Stimulated activated CD8-positive, alpha-beta memory T cell treated with anti-CD3 and anti-CD28 coated beads, Interleukin-12 subunit alpha, Interleukin-12 subunit beta, amount 100 ng/mL, for 4 hours (primary cell): ENCODE results near the gene LYPD6B.

Source experiments
- DNase-seq: peaks from one replicate; pipeline ENCODE4 v3.0.0-alpha.2; 2020; ENCODE audit warnings: low read depth

Gene LYPD6B

GRCh38 chr2:149038442-149039212, at the start of gene LYPD6B:
Gene LYPD6B (plus strand): TSS chr2:149038699. CDS start chr2:149130949, 92,250 bp downstream.
- DNase-seq: no peak

- no peak for DNase-seq
These were observed 48.5 kb upstream of the LYPD6B start for GRCh38 chr2:148989882-148990493.

GRCh38 chr2:148990968-148991367, 47.5 kb upstream of the LYPD6B start:
- no peak for DNase-seq

GRCh38 chr2:148992448-148992847, 46.1 kb upstream of the LYPD6B start:
- DNase-seq: no peak

- DNase-seq: no peak
These were observed 45.1 kb upstream of the LYPD6B start for GRCh38 chr2:148993351-148993750.

GRCh38 chr2:148994341-148994740, 44.2 kb upstream of the LYPD6B start:
- DNase-seq: no peak

- no peak for DNase-seq
These were observed 41.7 kb upstream of the LYPD6B start for GRCh38 chr2:148996805-148997204.

- no peak for DNase-seq
These were observed 40.2 kb upstream of the LYPD6B start for GRCh38 chr2:148998165-148998830.

GRCh38 chr2:148998831-148999200, 39.7 kb upstream of the LYPD6B start:
- DNase-seq: no peak

- no peak for DNase-seq
These were observed 39.0 kb upstream of the LYPD6B start for GRCh38 chr2:148999451-148999921.

GRCh38 chr2:149000158-149000938, 38.2 kb upstream of the LYPD6B start:
- DNase-seq: no peak

GRCh38 chr2:149001496-149001895, 37.0 kb upstream of the LYPD6B start:
- no peak for DNase-seq

GRCh38 chr2:149002378-149002890, 36.1 kb upstream of the LYPD6B start:
- DNase-seq: no peak

- no peak for DNase-seq
These were observed 35.4 kb upstream of the LYPD6B start for GRCh38 chr2:149002891-149003740.

GRCh38 chr2:149004836-149005235, 33.7 kb upstream of the LYPD6B start:
- no peak for DNase-seq

- DNase-seq: no peak
These were observed 32.9 kb upstream of the LYPD6B start for GRCh38 chr2:149005471-149006077.

- no peak for DNase-seq
These were observed 31.5 kb upstream of the LYPD6B start for GRCh38 chr2:149006883-149007543.

- DNase-seq: no peak
These were observed 30.1 kb upstream of the LYPD6B start for GRCh38 chr2:149008381-149008780.

GRCh38 chr2:149009576-149010461, 28.7 kb upstream of the LYPD6B start:
- no peak for DNase-seq
